Measurements from ENCODE around the gene ELF2. TPM values are rescaled to one million over a fixed set of nuclear protein-coding genes. Genes with fewer than 3 reads are reported as not detected.

Gene ELF2
- total RNA-seq, 4 donors from 2014 or later: 51.3 to 64.9 (median 64.2) TPM

DNA sequence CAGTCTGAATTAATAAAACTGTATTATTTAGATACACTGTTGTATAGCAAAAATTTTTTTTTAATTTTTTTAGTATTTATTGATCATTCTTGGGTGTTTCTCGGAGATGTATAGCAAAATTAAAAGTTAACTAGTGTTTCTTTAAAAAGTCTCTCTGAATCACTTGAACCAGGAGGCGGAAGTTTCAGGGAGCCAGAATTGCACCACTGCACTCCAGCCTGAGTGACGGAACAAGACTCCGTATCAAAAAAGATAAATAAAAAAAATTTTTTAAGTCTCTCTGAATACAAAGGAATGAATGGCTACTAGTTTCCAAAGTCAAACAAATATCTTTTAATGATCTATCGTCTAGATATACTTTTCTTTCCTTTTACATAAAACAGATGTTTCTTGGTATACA is 64.4 kb downstream of the ELF2 start:
- TF ChIP-seq, protein P1, sequence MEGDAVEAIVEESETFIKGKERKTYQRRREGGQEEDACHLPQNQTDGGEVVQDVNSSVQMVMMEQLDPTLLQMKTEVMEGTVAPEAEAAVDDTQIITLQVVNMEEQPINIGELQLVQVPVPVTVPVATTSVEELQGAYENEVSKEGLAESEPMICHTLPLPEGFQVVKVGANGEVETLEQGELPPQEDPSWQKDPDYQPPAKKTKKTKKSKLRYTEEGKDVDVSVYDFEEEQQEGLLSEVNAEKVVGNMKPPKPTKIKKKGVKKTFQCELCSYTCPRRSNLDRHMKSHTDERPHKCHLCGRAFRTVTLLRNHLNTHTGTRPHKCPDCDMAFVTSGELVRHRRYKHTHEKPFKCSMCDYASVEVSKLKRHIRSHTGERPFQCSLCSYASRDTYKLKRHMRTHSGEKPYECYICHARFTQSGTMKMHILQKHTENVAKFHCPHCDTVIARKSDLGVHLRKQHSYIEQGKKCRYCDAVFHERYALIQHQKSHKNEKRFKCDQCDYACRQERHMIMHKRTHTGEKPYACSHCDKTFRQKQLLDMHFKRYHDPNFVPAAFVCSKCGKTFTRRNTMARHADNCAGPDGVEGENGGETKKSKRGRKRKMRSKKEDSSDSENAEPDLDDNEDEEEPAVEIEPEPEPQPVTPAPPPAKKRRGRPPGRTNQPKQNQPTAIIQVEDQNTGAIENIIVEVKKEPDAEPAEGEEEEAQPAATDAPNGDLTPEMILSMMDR (IDR thresholded peaks at IDR 0.05; ENCODE audit: low read depth): no peak

DNA sequence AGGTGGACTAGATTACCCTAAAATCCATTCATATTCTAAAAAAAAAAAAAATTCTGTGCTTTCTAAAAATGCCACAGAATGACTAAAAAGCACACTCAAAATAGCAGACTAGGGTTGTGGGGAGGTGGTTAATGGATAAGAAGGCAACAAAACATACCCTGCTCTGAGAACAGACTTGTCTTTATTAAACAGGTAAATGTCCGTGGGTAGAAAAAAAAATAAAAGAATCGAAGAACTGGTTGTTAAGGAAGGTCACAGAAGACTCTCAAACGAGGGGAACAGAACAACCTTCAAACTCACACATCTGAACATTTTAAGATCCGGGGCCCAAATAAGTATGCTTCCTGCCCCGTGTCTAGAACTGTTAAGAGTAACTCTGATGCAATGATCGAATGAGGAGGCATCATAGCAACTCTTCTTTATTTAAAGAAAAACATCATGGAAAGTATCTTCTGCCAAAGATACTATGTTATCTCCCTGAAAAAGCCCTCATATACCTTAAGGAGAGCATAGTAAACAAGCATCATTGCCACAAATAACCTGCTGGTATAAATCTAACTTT is 68.4 kb downstream of the ELF2 start:
- TF ChIP-seq, protein P1 (IDR thresholded peaks at IDR 0.05; ENCODE audit: low read depth): no peak

DNA sequence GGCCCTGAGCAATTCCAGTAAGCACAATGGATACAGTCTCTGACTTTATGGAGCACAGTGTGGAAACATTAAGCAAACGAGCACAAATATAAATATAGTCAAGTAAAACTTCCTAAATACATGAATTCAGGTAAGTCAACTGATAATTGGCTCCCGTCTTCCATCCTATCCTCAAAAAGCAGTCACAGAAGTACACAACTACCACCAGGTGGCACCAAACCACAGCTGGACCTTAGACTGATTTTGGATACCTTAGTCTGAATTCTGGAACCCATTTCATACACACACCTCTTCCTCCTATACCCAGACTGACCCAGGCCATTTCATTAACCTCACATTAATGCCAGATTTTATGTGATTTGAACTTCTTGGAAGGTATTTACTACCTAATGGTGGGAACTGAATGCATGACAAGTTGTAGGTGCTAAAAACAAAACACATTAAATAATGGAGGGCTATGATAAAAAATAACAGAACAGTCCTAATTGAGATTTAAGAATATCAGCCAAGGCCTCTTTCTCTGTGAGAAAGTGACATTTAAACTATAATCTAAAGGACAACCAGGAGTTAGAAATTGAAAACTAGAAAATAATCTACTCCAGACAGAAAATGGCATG is 77.5 kb downstream of the ELF2 start:
- TF ChIP-seq, protein P1 (IDR thresholded peaks at IDR 0.05; ENCODE audit: low read depth): no peak

DNA sequence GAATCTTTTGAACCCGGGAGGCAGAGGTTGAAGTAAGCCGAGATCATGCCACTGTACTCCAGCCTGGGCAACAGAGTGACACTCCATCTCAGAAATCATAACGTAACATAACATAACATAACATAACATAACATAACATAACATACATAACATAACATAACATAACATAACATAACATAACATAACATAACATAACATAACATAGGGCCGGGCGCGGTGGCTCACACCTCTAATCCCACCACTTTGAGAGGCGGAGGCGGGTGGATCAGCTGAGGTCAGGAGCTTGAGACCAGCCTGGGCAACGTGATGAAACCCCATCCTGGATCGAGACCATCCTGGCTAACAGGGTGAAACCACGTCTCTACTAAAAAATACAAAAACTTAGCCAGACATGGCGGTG is 84.7 kb downstream of the ELF2 start:
- TF ChIP-seq, protein P1 (IDR thresholded peaks at IDR 0.05; ENCODE audit: low read depth): no peak

DNA sequence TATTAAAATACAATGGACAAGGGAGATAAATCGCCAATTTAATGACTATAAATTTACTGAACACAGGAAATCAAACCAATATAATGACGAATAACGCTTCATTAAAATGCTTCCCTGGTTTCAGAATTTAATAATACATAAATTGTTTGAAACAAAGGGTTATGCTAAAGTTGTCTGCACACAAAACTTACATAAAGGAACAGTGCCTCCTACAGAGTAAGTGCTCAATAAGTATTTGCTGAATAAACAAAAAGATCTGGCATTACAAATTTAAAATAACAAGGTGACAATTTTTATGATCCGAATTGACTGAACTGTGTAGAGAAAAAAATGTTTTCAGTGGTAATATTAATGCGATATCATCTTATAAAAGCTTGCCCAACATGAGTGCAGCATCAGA is 91.9 kb downstream of the ELF2 start:
- TF ChIP-seq, protein P1 (IDR thresholded peaks at IDR 0.05; ENCODE audit: low read depth): no peak

DNA sequence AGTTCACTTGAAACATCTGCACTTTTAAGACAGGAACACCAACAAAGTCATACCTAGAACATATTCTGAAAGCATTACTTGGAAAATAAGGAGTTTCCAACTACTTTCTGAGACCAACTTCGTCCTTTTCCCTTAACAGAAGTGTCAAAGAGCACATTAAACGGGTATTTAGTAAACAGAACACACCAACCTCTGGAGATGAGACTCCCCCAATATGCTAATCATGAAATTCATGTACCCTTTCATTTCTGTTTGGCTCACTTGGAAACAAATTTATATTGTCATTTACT is 92.3 kb downstream of the ELF2 start:
- TF ChIP-seq, protein P1 (IDR thresholded peaks at IDR 0.05; ENCODE audit: low read depth): no peak

DNA sequence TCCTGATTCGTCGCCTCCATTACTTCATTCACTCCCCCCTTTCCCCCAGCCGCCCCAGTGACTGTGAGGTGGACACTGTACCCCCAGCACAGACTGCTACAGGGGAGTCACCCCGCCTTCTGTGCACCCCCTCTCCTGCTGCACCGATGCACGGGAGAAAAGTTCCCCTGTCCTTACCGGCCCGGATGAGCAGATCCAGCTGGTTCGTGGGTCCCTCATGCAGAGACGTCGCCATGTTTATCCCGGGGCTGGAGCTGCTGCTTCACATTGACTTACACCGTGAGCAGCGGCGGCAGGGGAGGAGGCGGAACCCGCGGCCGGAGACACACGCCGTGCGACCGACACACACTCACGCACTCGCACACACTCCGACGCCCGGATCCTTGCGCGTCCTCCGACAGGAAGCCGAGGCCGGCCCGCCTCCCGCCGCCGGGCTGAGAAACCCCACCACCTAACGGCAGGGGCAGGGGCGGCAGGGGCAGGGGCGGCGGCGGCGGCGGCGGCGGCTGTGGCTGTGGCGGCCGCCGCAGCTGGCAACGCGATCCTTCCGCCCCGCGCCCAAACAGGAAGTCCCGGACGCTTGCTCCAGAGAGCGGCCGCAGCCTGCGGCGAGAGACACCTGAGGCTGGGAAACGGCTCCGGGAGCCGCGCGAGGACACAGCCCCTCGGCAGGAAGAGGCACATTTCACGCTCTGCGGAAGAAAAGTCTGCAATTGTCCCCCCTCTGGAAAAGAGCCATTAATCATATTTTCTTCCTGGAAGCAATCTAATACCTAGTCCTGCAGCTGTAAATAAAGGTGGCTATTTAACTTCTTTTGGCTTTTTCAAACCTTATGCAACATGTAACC is 92.8 kb downstream of the ELF2 start:
- TF ChIP-seq, protein P1 (IDR thresholded peaks at IDR 0.05; ENCODE audit: low read depth): no peak
